ENCODE data around the gene POLR3A. TPM values are rescaled to one million over a fixed set of nuclear protein-coding genes. Genes with fewer than 3 reads are reported as not detected.

POLR3A gene
- total and polyA plus RNA-seq, 2 of the 13 experiments (the other 11 are each of a cell fraction or from before 2014, with no cell fraction given): 13.6 to 19.2 TPM

- H3K4me3 ChIP-seq (replicated peaks in 1 of 3; ENCODE audit: insufficient read depth in 1 of 3, low read depth in 2 of 3, low read length in 3 of 3): peak within 1 kb of the TSS; percentile 73 to 92 (median 89)
- intact Hi-C loops (cut with micrococcal nuclease; ENCODE audit: unreplicated experiment) (loop anchor here (5.0 kb wide), 2 partner anchors 46 to 79 kb away; no protein-coding TSS in a partner anchor), in situ Hi-C loops (cut with HindIII; ENCODE audit: extremely low pct_ligation_motif_present, low pct_unique_long_range_greater_than_20kb) (no loop called here)
- BruUV-seq (replicated peaks): no TSS peak
- no peaks in the 10 kb centered on the region; a peak in 1 of 5 replicates for H3K36me3 ChIP-seq (replicated peaks in 1 of 2; ENCODE audit: control insufficient read depth in 1 of 2, insufficient read depth in 2 of 2, low read length in 2 of 2)
- peaks cover 43% of the 10 kb centered on the region for H3K79me2 ChIP-seq (ENCODE audit: insufficient read depth, low read length)
- peak within 1 kb of the TSS; percentile 32 for H2AFZ ChIP-seq (ENCODE audit: low read length)
- no peaks in the 10 kb centered on the region for H3K9me3 ChIP-seq (ENCODE audit: low read length)
- peak within 1 kb of the TSS; percentile 76 for H3K9ac ChIP-seq (ENCODE audit: insufficient read depth, low read depth, low read length)
- ATAC-seq: peak; percentile 50
- peak within 1 kb of the TSS; percentile 87 for H3K4me2 ChIP-seq (ENCODE audit: low read depth, low read length)
- no peaks in the 10 kb centered on the region for H3K27me3 ChIP-seq (ENCODE audit: control insufficient read depth in 1 of 2, insufficient read depth in 2 of 2, low read length in 2 of 2)
- peak within 1 kb of the TSS; percentile 57 for H3K27ac ChIP-seq (ENCODE audit: extremely low read length, insufficient read depth, low read length)
- peaks cover 54% of the 10 kb centered on the region for H3K4me1 ChIP-seq (ENCODE audit: insufficient read depth, low read length)
- ChIA-PET POLR2A (interaction anchor here (0.7 to 3.2 kb wide), 10 partner anchors 13 to 63 kb away, joined by 3 to 14 read pairs (median 3); no protein-coding TSS in a partner anchor), CTCF (ENCODE audit: low intra/inter-chr PET ratio, low total read pairs) (interaction anchor here (0.8 to 1.8 kb wide), 2 partner anchors 80 to 81 kb away, joined by 3 to 5 read pairs; no protein-coding TSS in a partner anchor)
- FAIRE-seq: no peak
- H4K20me1 ChIP-seq (ENCODE audit: insufficient read depth, low read length): peaks cover 4% of the 10 kb centered on the region
- DNase-seq (ENCODE audit: low spot score): no peak
- WGBS (ENCODE audit: low lambda C conversion rate): 0% methylated on average over 11 of the region's 95 CpGs
- TF ChIP-seq KLF9 (CRISPR knock-in tag; IDR thresholded peaks at IDR 0.05; ENCODE audit: low read depth) (no peak), ZNF781 (CRISPR knock-in tag; IDR thresholded peaks at IDR 0.05; ENCODE audit: borderline replicate concordance, not compliant biosample characterization) (no peak), TERF1 (CRISPR knock-in tag; IDR thresholded peaks at IDR 0.05) (no peak), PRPF4 (IDR thresholded peaks at IDR 0.05; ENCODE audit: low read depth, low read length, poor library complexity, severe bottlenecking) (no peak), SALL2 (CRISPR knock-in tag; IDR thresholded peaks at IDR 0.05) (no peak), ZNF24 (IDR thresholded peaks at IDR 0.05) (no peak), MXD3 (CRISPR knock-in tag; IDR thresholded peaks at IDR 0.05) (peak; percentile 39; the same call in 1 of the 2 replicates), ISX (CRISPR knock-in tag; conservative IDR thresholded peaks at IDR 0.05) (no peak), MAFK (conservative IDR thresholded peaks at IDR 0.05 in 1 of 2, IDR thresholded peaks at IDR 0.05 in 1 of 2; ENCODE audit: low read length in 2 of 2) (no peak), GABPB1 (CRISPR knock-in tag; IDR thresholded peaks at IDR 0.05) (peak; percentile 48; the same call in 1 of the 2 replicates), KDM2A (CRISPR knock-in tag; IDR thresholded peaks at IDR 0.05; ENCODE audit: borderline replicate concordance, low read depth) (no peak), NCOA2 (CRISPR knock-in tag; IDR thresholded peaks at IDR 0.05) (no peak), MIER3 (CRISPR knock-in tag; IDR thresholded peaks at IDR 0.05; ENCODE audit: borderline replicate concordance) (no peak), CHD2 (IDR thresholded peaks at IDR 0.05; ENCODE audit: low read depth, low read length) (no peak), ETS1 (CRISPR knock-in tag; IDR thresholded peaks at IDR 0.05) (0 out of 2 replicates have a peak, but pooled peaks have one; percentile 5), RBFOX2 (IDR thresholded peaks at IDR 0.05; ENCODE audit: low read depth, low read length) (peak; percentile 52; the same call in 1 of the 2 replicates), ZSCAN25 (CRISPR knock-in tag; IDR thresholded peaks at IDR 0.05) (0 out of 2 replicates have a peak, but pooled peaks have one; percentile 50), ZFY (CRISPR knock-in tag; IDR thresholded peaks at IDR 0.05) (peak; percentile 37), TGIF2 (CRISPR knock-in tag; IDR thresholded peaks at IDR 0.05) (no peak), CREB3 (CRISPR knock-in tag; IDR thresholded peaks at IDR 0.05) (0 out of 2 replicates have a peak, but pooled peaks have one; percentile 9)
Measured at GRCh38 chr10:77926566-77927401, 102.5 kb downstream of the POLR3A start, which contains the start of gene DLG5. Gene DLG5 (minus strand): TSS chr10:77926755. CDS start chr10:77926520, 235 bp downstream.
